GM19452 (cell line): ENCODE measurements around the gene CEP63.
A peak's percentile ranks its signal among the peaks of the same experiment; 100 is the strongest.

Experiments used
- ATAC-seq: cut with Tn5 transposase; IDR thresholded peaks from one replicate; pipeline ENCODE4 v1.9.1; 2021; ENCODE audit not compliant: unreplicated experiment

CEP63 gene

GRCh38 chr3:134485718-134486576, at the start of gene CEP63, which contains the start of gene ANAPC13:
Gene CEP63, plus strand, starts transcription at chr3:134486057. Its CDS starts 9,264 bp downstream, at chr3:134495321.
Gene ANAPC13, minus strand, starts transcription at chr3:134485985. Its CDS starts 3,081 bp downstream, at chr3:134482904.
- ATAC-seq = peak; percentile 75

GRCh38 chr3:134437211-134437752, 48.6 kb upstream of the CEP63 start:
- ATAC-seq = no peak

GRCh38 chr3:134441321-134441720, 44.5 kb upstream of the CEP63 start:
- ATAC-seq = no peak

- ATAC-seq = no peak
Observed at GRCh38 chr3:134441821-134442220, 44.0 kb upstream of the CEP63 start.

- ATAC-seq = no peak
Observed at GRCh38 chr3:134445095-134445494, 40.8 kb upstream of the CEP63 start.

GRCh38 chr3:134445636-134446035, 40.2 kb upstream of the CEP63 start:
- no peak for ATAC-seq

GRCh38 chr3:134446800-134447199, 39.1 kb upstream of the CEP63 start:
- no peak for ATAC-seq

- no peak for ATAC-seq
Observed at GRCh38 chr3:134447351-134447750, 38.5 kb upstream of the CEP63 start.

GRCh38 chr3:134448664-134449063, 37.2 kb upstream of the CEP63 start:
- ATAC-seq = no peak

- no peak for ATAC-seq
Observed at GRCh38 chr3:134449277-134449676, 36.6 kb upstream of the CEP63 start.

- ATAC-seq = no peak
Observed at GRCh38 chr3:134449951-134450350, 35.9 kb upstream of the CEP63 start.

- no peak for ATAC-seq
Observed at GRCh38 chr3:134453631-134454030, 32.2 kb upstream of the CEP63 start.

GRCh38 chr3:134457376-134458074, 28.3 kb upstream of the CEP63 start:
- no peak for ATAC-seq

- no peak for ATAC-seq
Observed at GRCh38 chr3:134458406-134458945, 27.4 kb upstream of the CEP63 start.

GRCh38 chr3:134459562-134459961, 26.3 kb upstream of the CEP63 start:
- no peak for ATAC-seq

GRCh38 chr3:134460965-134461364, 24.9 kb upstream of the CEP63 start:
- no peak for ATAC-seq

- no peak for ATAC-seq
Observed at GRCh38 chr3:134462331-134462941, 23.4 kb upstream of the CEP63 start.

GRCh38 chr3:134463676-134464063, 22.2 kb upstream of the CEP63 start:
- ATAC-seq = no peak

GRCh38 chr3:134464064-134464688, 21.7 kb upstream of the CEP63 start:
- ATAC-seq = no peak

GRCh38 chr3:134464689-134465365, 21.0 kb upstream of the CEP63 start:
- ATAC-seq = no peak
